AG04450 (cell line): ENCODE measurements around the gene PACRG. TPM values are rescaled to one million over a fixed set of nuclear protein-coding genes. Genes with fewer than 3 reads are reported as not detected.

Source experiments
- CTCF ChIA-PET: fragments of 300-600, 350-600 bp; formaldehyde crosslinking; extraction: SDS; loops from one replicate; lab custom pipeline; 2022; ENCODE audit warnings: antibody characterized with exemption, inconsistent platforms; lab: Charles Lee
- POLR2A ChIA-PET: fragments of 350-600 bp; formaldehyde crosslinking; extraction: SDS; loops from one replicate; lab custom pipeline; 2021; ENCODE audit warnings: antibody characterized with exemption, inconsistent platforms; lab: Yijun Ruan, JAX
- DNase-seq: peaks from one replicate; pipeline ENCODE4 v3.0.0-alpha.2; 2011; ENCODE audit warnings: low read depth, low spot score
- H3K27ac ChIP-seq: one replicate; pipeline ENCODE4 v1.5.1; 2012; ENCODE audit warnings: low read depth, low read length, control low read depth
- H3K27me3 ChIP-seq: one replicate; pipeline ENCODE4 v1.6.0; 2012; ENCODE audit warnings: low read length; ENCODE audit not compliant: control insufficient read depth, insufficient read depth
- H3K4me3 ChIP-seq: 2 replicates; pipeline ENCODE4 v1.5.1; 2011; ENCODE audit warnings: mild to moderate bottlenecking, low read depth, low read length, control low read depth
- H3K9me3 ChIP-seq: 2 replicates; pipeline ENCODE4 v1.5.1; 2012; ENCODE audit warnings: low read length; ENCODE audit not compliant: control insufficient read depth, insufficient read depth
- CTCF ChIP-seq: IDR thresholded peaks from 2 replicates; pipeline ENCODE4 v1.5.1; 2011; ENCODE audit warnings: low read depth, low read length, control low read depth, inconsistent platforms
- polyA plus RNA-seq: library from polyadenylated mRNA; depleted of rRNA; stranded (reverse); fragments of >200 nt; gene quantifications from 2 replicates; pipeline ENCODE4 v1.2.3, GENCODE V29; 2011

The PACRG gene
- polyA plus RNA-seq, 1 experiment = not detected

GRCh38 chr6:163162874-163163213 is 435.1 kb downstream of the PACRG start:
- no peak for TF ChIP-seq CTCF
- CTCF ChIA-PET = no interaction called here

GRCh38 chr6:163164175-163164900 is 436.6 kb downstream of the PACRG start:
- ChIA-PET POLR2A (no interaction called here), CTCF (no interaction called here)
- Histone ChIP-seq H3K27me3 (no peaks in the 10 kb centered on the region), H3K27ac (no peak overlapping the region), H3K9me3 (peaks cover 31% of the 10 kb centered on the region), H3K4me3 (no peak overlapping the region)
- no peak for TF ChIP-seq CTCF
- DNase-seq = no peak

More at GRCh38 chr6:163162874-163163213, 435.1 kb downstream of the PACRG start:
- POLR2A ChIA-PET = no interaction called here
- Histone ChIP-seq H3K27ac (no peak overlapping the region), H3K27me3 (no peaks in the 10 kb centered on the region), H3K4me3 (no peak overlapping the region), H3K9me3 (peaks cover 29% of the 10 kb centered on the region)
- DNase-seq = no peak

- Histone ChIP-seq H3K4me3 (no peak overlapping the region), H3K27ac (no peak overlapping the region), H3K27me3 (no peaks in the 10 kb centered on the region), H3K9me3 (peaks cover 41% of the 10 kb centered on the region)
- CTCF ChIA-PET = no interaction called here
- DNase-seq = no peak
- POLR2A ChIA-PET = no interaction called here
- TF ChIP-seq CTCF = no peak
Observed at GRCh38 chr6:163165155-163165910, 437.6 kb downstream of the PACRG start.

GRCh38 chr6:163165922-163166321 is 438.1 kb downstream of the PACRG start:
- Histone ChIP-seq H3K27ac (no peak overlapping the region), H3K4me3 (no peak overlapping the region), H3K27me3 (no peaks in the 10 kb centered on the region), H3K9me3 (peaks cover 41% of the 10 kb centered on the region)
- no peak for DNase-seq
- TF ChIP-seq CTCF = no peak
- ChIA-PET CTCF (no interaction called here), POLR2A (no interaction called here)

GRCh38 chr6:163166507-163166906 is 438.7 kb downstream of the PACRG start:
- no peak for TF ChIP-seq CTCF
- Histone ChIP-seq H3K27ac (no peak overlapping the region), H3K27me3 (no peaks in the 10 kb centered on the region), H3K9me3 (peaks cover 41% of the 10 kb centered on the region), H3K4me3 (no peak overlapping the region)
- POLR2A ChIA-PET = no interaction called here
- DNase-seq = no peak
- CTCF ChIA-PET = no interaction called here
